ENCODE measurements around the gene LSM5.
"Not testable (repeated sequence)": the region's sequence is repeated elsewhere in the genome, so short reads cannot be mapped to it uniquely, and the experiment has no call there.

Gene LSM5

GRCh38 chr7:32511791-32512190, 21.6 kb upstream of the LSM5 start:
- CTCF ChIA-PET, result no interaction called here
- no peak for DNase-seq (ENCODE audit: extremely low spot score)
- TF ChIP-seq CTCF (IDR thresholded peaks at IDR 0.05; ENCODE audit: control extremely low read depth, extremely low read depth, low read depth, missing control alignments), result no peak
- POLR2A ChIA-PET, result no interaction called here

DNA sequence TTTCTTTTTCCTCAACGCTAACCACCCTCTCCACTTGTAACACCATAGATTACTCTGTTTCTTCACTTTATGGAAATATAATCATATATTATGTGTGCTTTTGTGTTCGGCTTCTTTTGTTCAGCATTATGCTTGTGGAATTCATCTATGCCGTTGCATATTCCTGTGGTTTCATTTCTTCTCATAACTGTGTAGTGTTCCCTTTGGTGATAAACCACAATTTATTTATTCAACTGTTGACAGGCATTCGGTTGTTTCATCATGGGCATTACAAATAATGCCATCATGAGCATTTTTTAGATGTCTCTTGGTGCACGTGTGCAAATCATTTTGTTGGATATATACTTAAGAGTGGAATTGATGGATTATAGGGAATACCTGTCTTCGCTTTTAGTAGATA, 17.2 kb upstream of the LSM5 start:
- TF ChIP-seq CTCF (IDR thresholded peaks at IDR 0.05; ENCODE audit: control extremely low read depth, extremely low read depth, low read depth, missing control alignments), result no peak
- no peak for DNase-seq (ENCODE audit: extremely low spot score)
- ChIA-PET POLR2A (no interaction called here), CTCF (no interaction called here)

GRCh38 chr7:32506266-32507054, 16.3 kb upstream of the LSM5 start:
- ChIA-PET POLR2A (no interaction called here), CTCF (interaction anchor here (1.0 to 1.1 kb wide), 2 partner anchors 10 to 11 kb away, joined by 3 read pairs; partner anchors contain the start of gene AVL9)
- TF ChIP-seq CTCF (IDR thresholded peaks at IDR 0.05; ENCODE audit: control extremely low read depth, extremely low read depth, low read depth, missing control alignments), result no peak
- DNase-seq (ENCODE audit: extremely low spot score), result no peak

DNA sequence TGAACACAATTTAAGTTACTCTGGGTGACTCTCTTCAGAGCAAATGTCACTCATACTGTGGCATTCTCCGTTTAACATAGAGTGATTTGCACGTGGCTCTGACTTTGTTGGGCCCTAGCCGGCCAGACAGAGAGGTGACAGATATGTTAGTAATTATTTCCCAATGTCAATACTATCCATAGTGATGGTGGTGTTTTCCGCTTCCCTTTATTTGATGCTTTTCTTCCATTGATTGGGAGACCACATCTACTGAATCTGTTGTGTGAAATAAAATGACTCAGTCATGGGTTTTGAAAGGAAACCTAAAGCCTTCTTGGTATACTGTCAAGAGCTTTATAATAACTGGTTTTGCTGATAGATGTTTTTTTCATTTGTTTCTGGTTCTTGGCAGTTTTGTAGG, 12.5 kb upstream of the LSM5 start:
- no peak for DNase-seq (ENCODE audit: extremely low spot score)
- POLR2A ChIA-PET, result no interaction called here
- CTCF ChIA-PET, result interaction anchor here (1.4 kb wide), 1 partner anchor 1945 kb away, joined by 3 read pairs; no protein-coding TSS in a partner anchor
- no peak for TF ChIP-seq CTCF (IDR thresholded peaks at IDR 0.05; ENCODE audit: control extremely low read depth, extremely low read depth, low read depth, missing control alignments)

- DNase-seq (ENCODE audit: extremely low spot score), result no peak
- TF ChIP-seq CTCF (IDR thresholded peaks at IDR 0.05; ENCODE audit: control extremely low read depth, extremely low read depth, low read depth, missing control alignments), result no peak
- ChIA-PET CTCF (no interaction called here), POLR2A (no interaction called here)
Observed at GRCh38 chr7:32501522-32501921, 11.3 kb upstream of the LSM5 start.

DNA sequence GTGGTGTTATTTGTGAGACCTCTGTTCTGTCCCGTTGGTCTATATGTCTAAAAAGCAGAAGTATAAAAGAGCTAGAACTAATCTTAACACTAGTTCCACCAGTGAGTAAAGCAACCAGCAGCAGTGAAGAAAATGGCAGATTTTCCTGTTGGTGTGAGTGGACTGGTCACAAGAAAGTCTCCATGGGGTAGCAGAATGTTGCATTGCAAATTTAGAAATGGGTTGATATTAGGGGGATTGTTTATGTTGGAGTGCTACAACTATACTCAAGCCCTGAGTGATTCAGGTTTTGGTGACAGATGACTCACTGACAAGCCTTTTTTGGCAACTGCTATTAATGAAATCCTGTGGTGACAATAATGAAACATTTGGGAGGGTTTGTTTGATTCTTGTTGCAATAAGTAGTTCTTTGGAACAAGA, 10.8 kb upstream of the LSM5 start:
- no peak for DNase-seq (ENCODE audit: extremely low spot score)
- no peak for TF ChIP-seq CTCF (IDR thresholded peaks at IDR 0.05; ENCODE audit: control extremely low read depth, extremely low read depth, low read depth, missing control alignments)
- ChIA-PET CTCF (interaction anchor here (1.1 to 1.3 kb wide), 3 partner anchors 10 to 44 kb away, joined by 3 to 5 read pairs (median 4); partner anchors contain the start of gene LSM5), POLR2A (no interaction called here)

GRCh38 chr7:32500216-32500615, 10.0 kb upstream of the LSM5 start:
- DNase-seq (ENCODE audit: extremely low spot score); POLR2A ChIA-PET: not testable (repeated sequence)
- CTCF ChIA-PET, result interaction anchor here (1.1 to 1.3 kb wide), 3 partner anchors 9 to 45 kb away, joined by 3 to 5 read pairs (median 4); partner anchors contain the start of gene LSM5

DNA sequence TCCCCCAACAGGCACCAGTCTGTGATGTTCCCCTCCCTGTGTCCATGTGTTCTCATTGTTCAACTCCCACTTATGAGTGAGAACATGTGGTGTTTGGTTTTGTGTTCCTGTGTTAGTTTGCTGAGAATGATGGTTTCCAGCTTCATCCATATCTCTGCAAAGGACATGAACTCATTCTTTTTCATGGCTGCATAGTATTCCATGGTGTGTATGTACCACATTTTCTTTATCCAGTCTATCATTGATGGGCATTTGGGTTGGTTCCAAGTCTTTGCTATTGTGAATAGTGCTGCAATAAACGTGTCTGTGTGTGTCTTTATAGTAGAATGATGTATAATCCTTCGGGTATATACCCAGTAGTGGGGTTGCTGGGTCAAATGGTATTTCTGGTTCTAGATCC, 9.6 kb upstream of the LSM5 start:
- DNase-seq (ENCODE audit: extremely low spot score); POLR2A ChIA-PET: not testable (repeated sequence)
- CTCF ChIA-PET, result interaction anchor here (1.2 to 1.3 kb wide), 2 partner anchors 20 to 46 kb away, joined by 3 to 4 read pairs; no protein-coding TSS in a partner anchor

Data from GM10248 (cell line).